Activated CD4-positive, alpha-beta T cell treated with anti-CD3 and anti-CD28 coated beads, Interleukin-2, amount 10 ng/mL, durations not matched to agents 7 days and 5 days (primary cell): ENCODE results near the gene SLC39A9. TPM values are rescaled to one million over a fixed set of nuclear protein-coding genes. Genes with fewer than 3 reads are reported as not detected.

Source experiments
- CTCF ChIA-PET: fragments of 350-600 bp; sonication (Branson Sonifier 250); formaldehyde crosslinking; loops from one replicate; lab custom pipeline; 2021; ENCODE audit warnings: antibody characterized with exemption; lab: Charles Lee
- POLR2A ChIA-PET: fragments of 350-600 bp; sonication (Branson Sonifier 250); formaldehyde crosslinking; loops from one replicate; lab custom pipeline; 2021; ENCODE audit warnings: antibody characterized with exemption; lab: Charles Lee
- DNase-seq: peaks from one replicate; pipeline ENCODE4 v3.0.0-alpha.2; 2020
- H3K27ac Mint-ChIP-seq: one replicate; pipeline ENCODE4 v1.8.0; 2021; ENCODE audit warnings: mild to moderate bottlenecking, moderate library complexity, mixed read lengths
- H3K27me3 Mint-ChIP-seq: one replicate; pipeline ENCODE4 v1.8.0; 2021; ENCODE audit warnings: mixed read lengths
- H3K36me3 Mint-ChIP-seq: one replicate; pipeline ENCODE4 v1.8.0; 2021; ENCODE audit warnings: low read depth, mixed read lengths
- H3K4me1 Mint-ChIP-seq: one replicate; pipeline ENCODE4 v1.8.0; 2021; ENCODE audit warnings: mixed read lengths
- H3K4me3 Mint-ChIP-seq: one replicate; pipeline ENCODE4 v1.8.0; 2021; ENCODE audit warnings: mild to moderate bottlenecking, moderate library complexity, mixed read lengths
- H3K9me3 Mint-ChIP-seq: one replicate; pipeline ENCODE4 v1.8.0; 2021; ENCODE audit warnings: mixed read lengths
- total RNA-seq, 2 experiments: library from RNA; stranded (reverse); gene quantifications; one replicate each; pipeline ENCODE4 v1.2.3, GENCODE V29; 2021

SLC39A9 gene
- total RNA-seq, 2 experiments from 2014 or later, result 43.7 to 50.4 TPM

- Mint-ChIP-seq H3K36me3 (peaks cover 13% of the 10 kb centered on the region), H3K27ac (no peak overlapping the region), H3K9me3 (no peaks in the 10 kb centered on the region), H3K27me3 (no peaks in the 10 kb centered on the region), H3K4me1 (no peaks in the 10 kb centered on the region), H3K4me3 (no peak overlapping the region)
- ChIA-PET POLR2A (no interaction called here), CTCF (no interaction called here)
- no peak for DNase-seq
These were observed 33.9 kb downstream of the SLC39A9 start for GRCh38 chr14:69432364-69432763.

DNA sequence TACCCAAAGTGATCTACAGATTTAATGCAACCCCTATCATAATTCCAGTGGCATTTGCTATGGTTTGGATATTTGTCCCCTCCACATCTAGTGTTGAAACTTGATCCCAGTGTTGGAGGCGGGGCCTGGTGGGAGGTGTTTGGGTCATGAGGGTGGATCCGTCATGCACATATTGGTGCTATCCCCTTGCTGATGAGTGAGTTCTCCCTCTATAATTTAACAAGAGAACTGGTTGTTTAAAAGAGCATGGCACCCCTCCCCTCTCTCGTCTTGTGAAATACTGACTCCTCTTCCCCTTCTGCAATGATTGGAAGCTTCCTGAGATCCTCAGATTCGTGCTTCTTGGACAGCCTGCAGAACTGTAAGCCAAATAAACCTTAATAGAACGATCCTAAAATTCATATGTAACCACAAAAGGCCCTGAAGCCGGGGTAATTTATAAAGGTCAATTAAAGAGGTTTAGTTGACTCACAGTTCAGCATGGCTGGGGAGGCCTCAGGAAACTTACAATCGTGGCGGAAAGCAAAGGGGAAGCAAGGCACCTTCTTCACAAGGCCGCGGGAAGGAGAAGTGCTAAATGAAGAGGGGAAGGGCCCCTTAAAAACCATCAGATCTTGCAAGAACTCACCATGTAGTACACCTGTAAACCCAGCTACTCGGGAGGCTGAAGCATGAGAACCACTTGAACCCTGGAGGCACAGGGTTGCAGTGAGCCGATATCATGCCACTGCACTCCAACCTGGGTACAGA lies 41.2 kb downstream of the SLC39A9 start:
- no peak for DNase-seq
- Mint-ChIP-seq H3K4me3 (no peak overlapping the region), H3K27me3 (no peaks in the 10 kb centered on the region), H3K4me1 (peaks cover 2% of the 10 kb centered on the region), H3K9me3 (no peaks in the 10 kb centered on the region), H3K36me3 (peaks cover 26% of the 10 kb centered on the region), H3K27ac (no peak overlapping the region)
- CTCF ChIA-PET, result interaction anchor here (0.5 kb wide), 1 partner anchor 266 kb away, joined by 3 read pairs; no protein-coding TSS in a partner anchor
- POLR2A ChIA-PET, result no interaction called here

- no peak overlapping the region for H3K27ac Mint-ChIP-seq
- peaks cover 2% of the 10 kb centered on the region for H3K4me1 Mint-ChIP-seq
- POLR2A ChIA-PET, result no interaction called here
- no peaks in the 10 kb centered on the region for H3K9me3 Mint-ChIP-seq
- no peak overlapping the region for H3K4me3 Mint-ChIP-seq
- H3K27me3 Mint-ChIP-seq, result no peaks in the 10 kb centered on the region
- H3K36me3 Mint-ChIP-seq, result peaks cover 35% of the 10 kb centered on the region
- CTCF ChIA-PET, result no interaction called here
- DNase-seq, result no peak
These were observed 43.5 kb downstream of the SLC39A9 start for GRCh38 chr14:69441948-69442347.

- ChIA-PET CTCF (no interaction called here), POLR2A (no interaction called here)
- Mint-ChIP-seq H3K9me3 (no peaks in the 10 kb centered on the region), H3K4me3 (no peak overlapping the region), H3K27ac (no peak overlapping the region), H3K36me3 (peaks cover 37% of the 10 kb centered on the region), H3K27me3 (no peaks in the 10 kb centered on the region), H3K4me1 (peaks cover 2% of the 10 kb centered on the region)
- DNase-seq, result no peak
These were observed 44.9 kb downstream of the SLC39A9 start for GRCh38 chr14:69443296-69443805.

DNA sequence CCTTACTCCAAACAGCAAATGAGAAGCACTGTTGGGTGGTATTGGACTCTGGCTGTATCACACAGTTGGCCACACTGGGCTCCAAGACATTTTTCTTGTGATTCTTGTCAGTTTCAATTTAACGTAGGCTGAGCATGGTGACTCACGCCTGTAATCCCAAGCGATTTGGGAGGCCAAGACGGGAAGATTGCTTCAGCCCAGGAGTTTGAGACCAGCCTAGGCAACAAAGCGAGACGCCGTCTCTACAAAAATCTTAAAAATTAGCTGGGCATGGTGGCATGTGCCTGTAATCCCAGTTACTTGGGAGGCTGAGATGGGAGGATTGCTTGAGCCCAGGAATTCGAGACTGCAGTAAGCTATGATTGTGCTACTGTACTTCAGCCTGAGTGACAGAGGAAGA lies 50.7 kb downstream of the SLC39A9 start:
- ChIA-PET CTCF (interaction anchor here (0.6 kb wide), 1 partner anchor 275 kb away, joined by 3 read pairs; no protein-coding TSS in a partner anchor), POLR2A (no interaction called here)
- Mint-ChIP-seq H3K4me1 (no peaks in the 10 kb centered on the region), H3K9me3 (no peaks in the 10 kb centered on the region), H3K36me3 (peaks cover 19% of the 10 kb centered on the region), H3K27ac (no peak overlapping the region), H3K4me3 (no peak overlapping the region), H3K27me3 (no peaks in the 10 kb centered on the region)
- no peak for DNase-seq

DNA sequence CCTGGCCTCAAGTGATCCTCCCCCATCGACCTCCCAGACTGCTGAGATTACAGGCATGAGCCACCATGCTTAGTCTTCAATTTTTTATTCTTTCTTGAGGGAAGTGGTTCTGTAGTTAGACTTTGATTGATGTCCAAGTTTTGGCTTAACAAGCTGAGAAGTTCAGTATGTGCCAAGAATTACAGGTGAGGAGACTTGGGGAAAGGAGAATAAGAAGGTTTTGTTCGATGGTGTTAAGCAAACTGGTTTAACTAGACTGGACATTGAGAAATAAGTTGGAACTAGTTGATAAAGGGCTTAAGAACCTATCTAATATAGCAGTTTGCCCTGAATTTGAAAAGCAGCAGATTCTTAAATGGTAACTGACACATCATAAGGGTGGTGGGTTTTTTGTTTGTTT lies 53.4 kb downstream of the SLC39A9 start:
- Mint-ChIP-seq H3K27me3 (no peaks in the 10 kb centered on the region), H3K36me3 (peaks cover 12% of the 10 kb centered on the region), H3K27ac (no peak overlapping the region), H3K4me3 (no peak overlapping the region), H3K9me3 (no peaks in the 10 kb centered on the region), H3K4me1 (no peaks in the 10 kb centered on the region)
- DNase-seq, result no peak
- CTCF ChIA-PET, result no interaction called here
- POLR2A ChIA-PET, result no interaction called here

DNA sequence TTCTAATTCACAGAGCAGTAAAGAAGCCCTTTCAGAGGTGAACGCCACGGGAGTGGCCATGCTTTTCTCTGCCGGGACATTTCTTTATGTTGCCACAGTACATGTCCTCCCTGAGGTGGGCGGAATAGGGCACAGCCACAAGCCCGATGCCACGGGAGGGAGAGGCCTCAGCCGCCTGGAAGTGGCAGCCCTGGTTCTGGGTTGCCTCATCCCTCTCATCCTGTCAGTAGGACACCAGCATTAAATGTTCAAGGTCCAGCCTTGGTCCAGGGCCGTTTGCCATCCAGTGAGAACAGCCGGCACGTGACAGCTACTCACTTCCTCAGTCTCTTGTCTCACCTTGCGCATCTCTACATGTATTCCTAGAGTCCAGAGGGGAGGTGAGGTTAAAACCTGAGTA lies 59.9 kb downstream of the SLC39A9 start:
- H3K9me3 Mint-ChIP-seq, result no peaks in the 10 kb centered on the region
- no peak overlapping the region for H3K27ac Mint-ChIP-seq
- POLR2A ChIA-PET, result no interaction called here
- CTCF ChIA-PET, result interaction anchor here (1.0 kb wide), 1 partner anchor 42 kb away, joined by 3 read pairs; no protein-coding TSS in a partner anchor
- DNase-seq, result no peak
- no peak overlapping the region for H3K4me3 Mint-ChIP-seq
- H3K4me1 Mint-ChIP-seq, result no peaks in the 10 kb centered on the region
- H3K27me3 Mint-ChIP-seq, result no peaks in the 10 kb centered on the region
- H3K36me3 Mint-ChIP-seq, result peaks cover 11% of the 10 kb centered on the region

- H3K9me3 Mint-ChIP-seq, result no peaks in the 10 kb centered on the region
- DNase-seq, result no peak
- no peaks in the 10 kb centered on the region for H3K27me3 Mint-ChIP-seq
- CTCF ChIA-PET, result interaction anchor here (1.0 to 2.1 kb wide), 4 partner anchors 15 to 72 kb away, joined by 3 to 8 read pairs (median 5); no protein-coding TSS in a partner anchor
- H3K27ac Mint-ChIP-seq, result no peak overlapping the region
- H3K4me3 Mint-ChIP-seq, result no peak overlapping the region
- peaks cover 10% of the 10 kb centered on the region for H3K36me3 Mint-ChIP-seq
- H3K4me1 Mint-ChIP-seq, result no peaks in the 10 kb centered on the region
- POLR2A ChIA-PET, result no interaction called here
These were observed 60.6 kb downstream of the SLC39A9 start for GRCh38 chr14:69459122-69459521.

DNA sequence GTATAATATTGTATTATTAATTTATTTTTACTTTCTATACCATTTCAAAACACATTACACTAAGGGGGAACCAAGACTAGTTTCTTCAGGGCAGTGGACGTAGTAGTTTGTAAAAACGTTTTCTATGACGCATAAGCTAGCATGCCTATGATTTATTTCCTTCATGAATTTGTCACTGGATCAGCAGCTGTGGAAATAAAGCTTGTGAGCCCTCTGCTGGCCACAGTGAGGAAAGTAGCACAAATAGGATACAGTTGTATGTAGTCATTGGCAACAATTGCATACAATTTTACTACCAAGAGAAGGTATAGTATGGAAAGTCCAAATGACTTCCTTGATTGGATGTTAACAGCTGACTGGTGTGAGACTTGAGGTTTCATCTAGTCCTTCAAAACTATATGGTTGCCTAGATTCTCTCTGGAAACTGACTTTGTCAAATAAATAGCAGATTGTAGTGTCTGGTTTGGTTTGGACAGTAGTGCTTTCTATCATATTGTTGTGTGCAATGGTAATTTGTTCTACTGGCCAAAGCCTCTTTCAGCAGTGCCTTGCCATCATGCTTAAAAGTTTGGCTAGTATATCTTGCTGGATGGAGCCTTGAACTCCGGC lies 61.7 kb downstream of the SLC39A9 start:
- H3K4me3 Mint-ChIP-seq, result no peak overlapping the region
- ChIA-PET POLR2A (no interaction called here), CTCF (interaction anchor here (0.9 to 2.1 kb wide), 7 partner anchors 14 to 267 kb away, joined by 3 to 8 read pairs (median 4); no protein-coding TSS in a partner anchor)
- H3K27ac Mint-ChIP-seq, result no peak overlapping the region
- DNase-seq, result peak; percentile 72
- no peaks in the 10 kb centered on the region for H3K9me3 Mint-ChIP-seq
- no peaks in the 10 kb centered on the region for H3K27me3 Mint-ChIP-seq
- no peaks in the 10 kb centered on the region for H3K4me1 Mint-ChIP-seq
- H3K36me3 Mint-ChIP-seq, result peaks cover 10% of the 10 kb centered on the region

- H3K4me3 Mint-ChIP-seq, result no peak overlapping the region
- H3K27ac Mint-ChIP-seq, result no peak overlapping the region
- ChIA-PET CTCF (interaction anchor here (0.6 to 1.5 kb wide), 3 partner anchors 41 to 314 kb away, joined by 3 read pairs; no protein-coding TSS in a partner anchor), POLR2A (no interaction called here)
- H3K9me3 Mint-ChIP-seq, result no peaks in the 10 kb centered on the region
- DNase-seq, result no peak
- H3K4me1 Mint-ChIP-seq, result no peaks in the 10 kb centered on the region
- H3K27me3 Mint-ChIP-seq, result no peaks in the 10 kb centered on the region
- H3K36me3 Mint-ChIP-seq, result no peaks in the 10 kb centered on the region
These were observed 65.9 kb downstream of the SLC39A9 start for GRCh38 chr14:69464379-69464778.

DNA sequence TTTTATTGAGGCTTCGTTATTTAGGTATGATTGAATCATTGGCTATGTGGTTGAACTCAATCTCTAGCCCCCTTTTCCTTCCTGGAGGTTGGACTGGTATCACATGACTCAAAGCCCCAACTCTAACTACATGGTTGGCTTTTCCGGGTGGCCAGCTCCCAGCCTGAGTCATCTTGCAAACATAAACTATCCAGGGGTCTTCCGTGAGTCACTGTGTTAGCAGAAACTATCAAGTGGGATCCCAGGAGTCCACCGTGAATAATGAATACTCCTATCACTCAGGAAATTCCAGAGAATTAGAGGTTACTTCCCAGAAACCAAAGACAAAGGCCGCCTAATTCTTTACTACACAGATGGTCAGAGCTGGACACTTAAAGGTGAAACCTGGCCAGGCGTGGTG lies 66.3 kb downstream of the SLC39A9 start:
- Mint-ChIP-seq H3K27ac (no peak overlapping the region), H3K36me3 (no peaks in the 10 kb centered on the region), H3K4me1 (no peaks in the 10 kb centered on the region), H3K4me3 (no peak overlapping the region), H3K9me3 (no peaks in the 10 kb centered on the region), H3K27me3 (no peaks in the 10 kb centered on the region)
- ChIA-PET CTCF (interaction anchor here (1.1 kb wide), 1 partner anchor 95 kb away, joined by 4 read pairs; no protein-coding TSS in a partner anchor), POLR2A (no interaction called here)
- no peak for DNase-seq

GRCh38 chr14:69468949-69469348 lies 70.5 kb downstream of the SLC39A9 start:
- no peaks in the 10 kb centered on the region for H3K27me3 Mint-ChIP-seq
- no peak overlapping the region for H3K27ac Mint-ChIP-seq
- ChIA-PET CTCF (interaction anchor here (0.6 kb wide), 1 partner anchor 110 kb away, joined by 4 read pairs; no protein-coding TSS in a partner anchor), POLR2A (no interaction called here)
- no peaks in the 10 kb centered on the region for H3K36me3 Mint-ChIP-seq
- peaks cover 2% of the 10 kb centered on the region for H3K4me1 Mint-ChIP-seq
- no peak overlapping the region for H3K4me3 Mint-ChIP-seq
- no peak for DNase-seq
- H3K9me3 Mint-ChIP-seq, result no peaks in the 10 kb centered on the region

DNA sequence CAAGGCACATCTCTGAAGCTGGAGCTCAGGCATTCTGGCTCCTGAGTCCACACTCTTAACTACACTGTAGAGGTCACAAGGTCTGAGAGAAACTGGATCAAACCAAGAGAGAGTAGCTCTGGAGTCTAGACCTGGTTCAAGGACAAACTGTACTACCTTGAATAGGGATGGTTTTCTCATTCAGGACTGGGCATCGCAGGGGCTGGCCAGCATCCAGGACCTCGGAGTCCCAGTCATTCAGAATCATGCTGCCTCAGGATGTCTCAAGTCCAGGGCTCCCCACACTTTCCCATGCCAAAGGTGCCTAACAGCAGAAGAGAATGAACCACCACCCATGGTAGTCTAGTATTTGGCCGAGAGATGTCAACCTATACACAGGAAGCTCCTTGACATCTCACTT lies 72.9 kb downstream of the SLC39A9 start:
- Mint-ChIP-seq H3K27me3 (no peaks in the 10 kb centered on the region), H3K9me3 (no peaks in the 10 kb centered on the region), H3K27ac (no peak overlapping the region), H3K4me3 (no peak overlapping the region), H3K4me1 (peaks cover 2% of the 10 kb centered on the region), H3K36me3 (no peaks in the 10 kb centered on the region)
- ChIA-PET CTCF (interaction anchor here (1.0 kb wide), 1 partner anchor 104 kb away, joined by 3 read pairs; the partner anchor contains the start of gene CCDC177), POLR2A (no interaction called here)
- DNase-seq, result no peak
